ENCODE results near the gene SLC39A13.

DNA sequence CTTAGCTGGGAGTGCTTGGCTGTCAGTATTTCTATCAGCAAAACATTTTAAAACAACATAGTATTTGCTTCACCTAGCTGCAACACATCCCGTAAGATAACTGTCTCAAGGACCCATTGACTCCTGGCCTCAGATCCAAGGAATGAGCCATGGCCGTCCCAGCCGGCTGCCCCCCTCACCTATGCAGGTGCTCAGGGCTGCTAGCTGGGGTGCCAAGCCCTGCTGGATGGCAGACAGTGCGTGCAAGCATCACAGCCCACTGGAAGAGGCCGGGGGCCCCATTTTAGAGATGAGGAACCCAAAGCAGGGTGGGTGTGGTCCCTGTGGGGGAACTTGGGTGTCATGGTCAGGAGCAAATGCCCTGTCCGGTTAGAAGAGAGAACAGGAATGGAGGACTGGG lies 9.3 kb downstream of the SLC39A13 start:
- TF ChIP-seq, protein P1, sequence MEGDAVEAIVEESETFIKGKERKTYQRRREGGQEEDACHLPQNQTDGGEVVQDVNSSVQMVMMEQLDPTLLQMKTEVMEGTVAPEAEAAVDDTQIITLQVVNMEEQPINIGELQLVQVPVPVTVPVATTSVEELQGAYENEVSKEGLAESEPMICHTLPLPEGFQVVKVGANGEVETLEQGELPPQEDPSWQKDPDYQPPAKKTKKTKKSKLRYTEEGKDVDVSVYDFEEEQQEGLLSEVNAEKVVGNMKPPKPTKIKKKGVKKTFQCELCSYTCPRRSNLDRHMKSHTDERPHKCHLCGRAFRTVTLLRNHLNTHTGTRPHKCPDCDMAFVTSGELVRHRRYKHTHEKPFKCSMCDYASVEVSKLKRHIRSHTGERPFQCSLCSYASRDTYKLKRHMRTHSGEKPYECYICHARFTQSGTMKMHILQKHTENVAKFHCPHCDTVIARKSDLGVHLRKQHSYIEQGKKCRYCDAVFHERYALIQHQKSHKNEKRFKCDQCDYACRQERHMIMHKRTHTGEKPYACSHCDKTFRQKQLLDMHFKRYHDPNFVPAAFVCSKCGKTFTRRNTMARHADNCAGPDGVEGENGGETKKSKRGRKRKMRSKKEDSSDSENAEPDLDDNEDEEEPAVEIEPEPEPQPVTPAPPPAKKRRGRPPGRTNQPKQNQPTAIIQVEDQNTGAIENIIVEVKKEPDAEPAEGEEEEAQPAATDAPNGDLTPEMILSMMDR (conservative IDR thresholded peaks at IDR 0.05; ENCODE audit: low read depth, low read length): no peak
- TF ChIP-seq EZH2 (IDR thresholded peaks at IDR 0.05; ENCODE audit: low read length, unreplicated experiment): no peak
